ENCODE results near the gene MBD3.
"Not testable (repeated sequence)": the region's sequence is repeated elsewhere in the genome, so short reads cannot be mapped to it uniquely, and the experiment has no call there.

MBD3 gene

DNA sequence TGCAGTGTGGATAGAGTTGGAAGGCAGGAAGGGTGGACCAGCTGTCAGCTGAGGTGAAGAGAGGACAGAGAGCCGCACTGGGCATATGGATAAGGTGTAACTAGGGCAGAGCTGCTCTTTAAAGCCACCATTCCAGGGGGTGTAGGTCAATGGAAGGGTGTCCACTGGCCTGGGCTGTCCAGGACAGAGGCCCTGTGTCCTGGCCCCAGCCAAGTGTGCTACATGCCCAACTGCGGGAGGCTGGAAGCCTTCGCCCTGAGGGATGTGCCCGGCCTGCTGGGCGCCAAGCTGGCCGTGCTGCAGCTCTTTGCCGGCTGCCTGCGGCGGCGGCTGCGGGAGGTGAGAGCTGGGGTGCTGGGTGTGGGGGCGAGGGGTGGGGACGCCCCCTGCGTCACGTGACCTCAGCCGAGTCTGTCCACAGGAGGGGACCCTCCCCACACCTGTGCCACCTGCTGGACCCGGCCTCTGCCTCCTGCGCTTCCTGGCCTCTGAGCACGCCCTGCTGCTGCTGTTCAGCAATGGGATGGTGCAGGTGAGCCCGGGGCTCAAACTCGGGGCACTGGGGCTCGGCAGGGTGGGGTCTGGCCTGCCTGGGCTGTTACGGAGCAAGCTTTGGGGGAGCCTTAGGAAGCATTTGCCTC is 59.0 kb downstream of the MBD3 start:
- DNase-seq = no peak

DNA sequence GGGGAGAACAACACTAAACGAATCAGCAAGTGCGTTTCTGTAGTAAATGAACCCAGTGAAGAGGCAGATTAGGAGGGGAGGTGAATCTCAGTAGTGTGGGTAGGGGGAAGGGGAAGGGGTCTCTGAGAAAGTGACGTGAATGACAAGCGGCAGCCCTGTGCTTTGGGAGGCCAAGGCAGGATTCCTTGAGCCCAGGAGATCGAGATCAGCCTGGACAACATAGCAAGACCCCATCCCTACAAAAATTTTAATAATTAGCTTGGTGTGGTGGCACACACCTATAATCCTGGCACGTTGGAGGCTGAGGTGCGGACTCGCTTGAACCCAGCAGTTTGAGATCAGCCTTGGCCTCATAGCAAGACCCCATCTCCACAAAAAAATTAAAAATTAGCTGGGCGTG is 60.7 kb downstream of the MBD3 start:
- DNase-seq = no peak

DNA sequence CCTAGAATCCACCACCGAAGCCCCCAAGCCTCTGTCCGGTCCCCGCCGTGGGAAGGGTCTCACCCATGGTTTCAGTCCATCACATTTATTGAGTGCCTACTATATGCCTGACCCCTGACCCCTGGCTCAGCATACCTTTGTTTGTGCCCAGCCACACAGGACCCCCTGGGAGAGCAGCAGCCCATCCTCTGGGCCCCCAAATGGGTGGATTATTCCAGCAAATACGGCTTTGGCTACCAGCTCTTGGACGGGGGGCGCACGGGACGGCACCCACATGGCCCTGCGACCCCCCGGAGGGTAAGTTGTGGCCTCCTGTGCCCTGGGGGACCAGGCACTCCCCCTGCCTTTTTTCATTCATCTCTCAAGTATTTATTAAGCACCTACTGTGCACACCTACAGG is 61.1 kb downstream of the MBD3 start:
- DNase-seq = no peak

DNA sequence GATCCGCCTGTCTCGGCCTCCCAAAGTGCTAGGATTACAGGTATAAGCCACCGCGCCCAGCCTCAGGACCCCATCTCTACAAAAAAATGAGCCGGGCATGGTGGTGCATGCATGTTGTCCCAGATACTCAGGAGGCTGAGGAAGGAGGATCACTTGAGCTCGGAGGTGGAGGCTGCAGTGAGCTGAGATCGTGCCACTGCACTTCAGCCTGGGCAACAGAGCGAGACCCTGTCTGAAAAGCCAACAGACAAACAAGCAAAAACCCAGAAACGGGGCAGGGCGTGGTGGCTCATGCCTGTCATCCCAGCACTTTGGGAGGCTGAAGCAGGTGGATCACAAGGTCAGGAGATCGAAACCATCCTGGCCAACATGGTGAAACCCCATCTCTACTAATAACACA is 61.8 kb downstream of the MBD3 start:
- not testable (repeated sequence) for DNase-seq

DNA sequence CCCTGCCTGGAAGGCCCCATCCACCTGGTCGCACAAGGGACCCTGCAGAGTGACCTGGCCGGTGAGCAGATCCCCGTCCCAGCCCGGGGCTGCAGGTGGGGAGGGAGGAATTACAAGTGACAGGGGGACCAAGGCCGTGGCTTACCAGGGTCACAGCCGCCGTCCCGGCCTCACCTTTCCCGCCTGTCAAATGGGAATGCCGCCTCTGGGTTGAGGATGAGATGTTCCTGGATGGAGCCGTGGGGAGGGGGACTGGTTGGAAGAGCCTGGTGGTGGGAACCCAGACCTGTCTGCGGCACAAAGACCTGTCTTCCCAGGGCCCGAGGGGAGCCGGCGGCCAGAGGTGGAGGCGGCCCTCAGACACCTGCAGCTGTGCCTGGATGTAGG is 63.2 kb downstream of the MBD3 start:
- DNase-seq = no peak

DNA sequence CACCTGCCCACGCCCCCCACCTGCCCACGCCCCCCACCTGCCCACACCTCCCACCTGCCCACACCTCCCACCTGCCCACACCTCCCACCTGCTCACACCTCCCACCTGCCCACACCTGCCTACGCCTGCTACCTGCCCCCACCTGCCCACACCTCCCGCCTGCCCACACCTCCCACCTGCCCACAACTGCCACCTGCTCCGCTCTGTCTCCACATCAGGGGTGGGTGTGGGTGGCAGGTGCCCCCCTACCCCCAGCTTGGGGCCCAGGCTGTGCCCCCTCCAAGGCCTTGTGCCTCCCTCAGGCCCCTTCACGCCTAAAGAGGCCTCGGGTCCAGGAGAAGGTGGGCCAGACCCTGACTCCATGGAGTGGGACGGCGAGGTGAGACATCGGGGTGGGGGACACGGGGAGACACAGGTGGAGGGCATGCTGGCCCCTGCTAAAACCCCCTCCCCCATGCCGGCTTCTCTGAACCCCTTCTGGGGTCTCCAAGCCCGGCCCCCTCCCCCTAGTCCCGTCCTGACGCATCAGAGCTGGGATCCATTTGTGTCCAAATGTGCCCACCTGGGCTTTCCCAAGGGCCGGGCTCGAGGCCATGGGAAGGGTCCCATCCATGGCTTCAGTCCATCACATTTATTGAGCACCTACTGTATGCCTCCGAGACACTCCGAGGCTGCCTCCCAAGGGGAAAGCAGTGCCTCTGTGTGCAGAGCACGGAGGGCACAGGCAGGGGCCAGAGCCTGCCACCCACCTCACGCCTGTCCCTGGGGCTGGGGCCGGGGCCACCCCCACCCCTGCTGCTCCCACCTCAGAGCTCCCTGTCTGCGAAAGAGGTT is 63.9 kb downstream of the MBD3 start:
- DNase-seq = no peak

DNA sequence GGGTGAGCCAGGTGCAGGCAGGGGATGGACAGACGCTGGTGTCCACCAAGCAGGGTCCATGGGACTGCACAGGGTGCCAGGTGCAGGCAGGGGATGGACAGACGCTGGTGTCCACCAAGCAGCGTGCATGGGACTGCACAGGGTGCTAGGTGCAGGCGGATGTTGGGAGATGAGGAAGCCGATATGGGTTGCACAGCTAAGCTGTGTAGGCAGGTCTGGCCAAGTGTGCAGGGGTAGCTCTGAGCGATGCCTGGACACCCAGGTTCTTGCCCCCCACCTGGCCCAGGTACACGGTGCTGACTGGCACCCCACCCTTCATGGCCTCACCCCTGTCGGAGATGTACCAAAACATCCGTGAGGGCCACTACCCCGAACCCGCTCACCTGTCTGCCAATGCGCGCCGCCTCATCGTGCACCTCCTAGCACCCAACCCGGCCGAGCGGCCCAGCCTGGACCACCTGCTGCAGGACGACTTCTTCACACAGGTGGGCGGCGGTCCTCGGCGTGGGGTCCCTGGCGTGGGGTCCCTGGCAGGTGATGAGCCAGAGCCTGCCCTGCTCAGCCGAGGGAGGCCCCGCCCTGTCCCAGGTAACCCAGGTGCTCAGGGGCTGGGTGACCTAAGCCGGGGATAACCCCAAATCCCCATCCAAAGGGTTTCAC is 64.9 kb downstream of the MBD3 start:
- no peak for DNase-seq

DNA sequence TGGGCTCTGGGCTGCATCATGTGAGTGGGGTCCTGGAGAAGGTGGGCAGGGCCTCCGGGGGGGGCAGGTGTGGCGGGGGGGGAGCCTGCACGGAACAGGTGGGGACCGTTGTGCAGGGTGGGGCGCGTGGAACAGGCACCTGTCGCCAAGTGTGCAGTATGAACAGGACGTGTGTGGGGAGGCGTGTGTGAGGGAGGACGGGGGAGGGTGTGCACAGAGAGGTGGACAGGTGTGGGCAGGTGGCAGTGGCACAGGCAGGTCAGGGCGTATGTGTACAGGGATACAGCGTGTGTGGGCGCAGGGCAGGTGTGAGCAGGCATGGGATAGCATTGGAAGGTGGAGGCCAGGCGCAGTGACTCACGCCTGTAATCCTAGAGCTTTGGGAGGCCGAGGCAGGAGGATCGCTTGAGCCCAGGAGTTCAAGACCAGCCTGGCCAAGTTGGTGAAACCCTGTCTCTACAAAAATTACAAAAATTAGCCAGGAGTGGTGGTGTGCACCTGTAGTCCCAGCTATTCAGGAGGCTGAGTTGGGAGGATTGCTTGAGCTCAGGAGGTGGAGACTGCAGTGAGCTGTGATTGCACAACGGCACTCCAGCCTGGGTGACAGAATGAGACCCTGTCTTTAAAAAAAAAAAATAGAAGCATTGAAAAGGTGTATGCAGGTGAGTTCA is 65.6 kb downstream of the MBD3 start:
- DNase-seq = no peak

DNA sequence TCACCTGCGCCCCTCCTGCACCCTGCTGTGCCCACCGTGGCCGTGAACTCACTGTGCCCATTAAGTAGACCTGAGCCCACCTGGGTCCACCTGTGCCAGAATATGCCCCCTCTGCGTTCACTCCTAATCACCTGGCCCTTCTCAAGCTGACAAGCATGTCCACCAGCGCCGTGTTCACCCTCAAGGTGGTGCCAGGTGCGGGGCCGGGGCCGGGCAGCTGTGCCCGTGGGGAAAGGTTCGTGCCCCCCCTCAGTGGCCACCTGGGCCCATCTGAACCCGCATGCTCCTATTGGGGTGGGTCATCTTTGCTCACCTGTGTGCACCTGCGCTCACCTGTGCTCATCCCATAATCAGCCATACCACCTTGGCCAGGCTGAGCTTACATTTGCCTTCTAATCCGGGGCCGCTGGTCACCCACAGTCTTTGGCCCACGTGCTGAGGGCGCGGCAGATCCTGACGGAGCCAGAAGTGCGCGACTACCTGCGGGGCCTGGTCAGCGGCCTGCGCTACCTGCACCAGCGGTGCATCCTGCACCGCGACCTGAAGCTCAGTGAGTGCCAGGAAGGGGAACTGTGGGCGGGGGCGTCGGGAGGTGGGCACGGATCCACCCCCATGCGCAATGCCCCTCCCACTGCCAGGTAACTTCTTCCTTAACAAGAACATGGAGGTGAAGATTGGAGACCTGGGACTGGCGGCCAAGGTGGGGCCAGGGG is 66.4 kb downstream of the MBD3 start:
- DNase-seq = no peak

DNA sequence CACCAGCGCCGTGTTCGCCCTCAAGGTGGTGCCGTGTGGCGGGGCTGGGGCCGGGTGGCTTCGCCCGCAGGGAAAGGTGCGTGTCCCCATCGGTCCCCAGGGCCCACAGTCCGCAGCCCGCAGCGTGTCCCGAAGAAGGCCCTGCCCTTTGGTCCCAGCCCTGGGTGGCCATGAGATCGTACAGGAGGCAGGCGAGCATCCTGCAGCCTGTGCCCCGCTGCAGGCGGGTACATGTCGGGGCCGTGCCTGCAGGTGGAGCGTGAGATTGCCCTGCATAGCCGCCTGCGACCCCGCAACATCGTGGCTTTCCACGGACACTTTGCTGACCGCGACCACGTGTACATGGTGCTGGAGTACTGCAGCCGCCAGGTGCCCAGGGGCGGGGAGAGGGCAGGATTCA is 67.3 kb downstream of the MBD3 start:
- DNase-seq = no peak

DNA sequence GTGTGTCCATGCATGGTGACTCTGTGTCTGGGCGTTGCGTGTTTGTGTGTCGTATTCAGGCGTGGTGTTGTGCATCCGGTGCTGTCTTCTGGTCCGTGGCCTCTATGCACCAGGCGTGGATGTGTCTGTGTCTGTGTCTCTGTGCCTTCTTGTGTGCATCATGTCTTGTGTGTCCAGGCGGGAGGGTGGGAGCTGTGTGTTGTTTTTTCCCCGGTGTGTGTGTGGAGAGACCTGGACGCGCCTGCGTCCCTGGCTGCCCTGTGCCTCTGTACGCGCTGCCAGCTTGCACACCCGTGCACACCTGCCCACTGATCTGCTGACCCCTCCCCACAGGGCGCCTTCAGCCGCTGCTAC is 67.7 kb downstream of the MBD3 start:
- no peak for DNase-seq

DNA sequence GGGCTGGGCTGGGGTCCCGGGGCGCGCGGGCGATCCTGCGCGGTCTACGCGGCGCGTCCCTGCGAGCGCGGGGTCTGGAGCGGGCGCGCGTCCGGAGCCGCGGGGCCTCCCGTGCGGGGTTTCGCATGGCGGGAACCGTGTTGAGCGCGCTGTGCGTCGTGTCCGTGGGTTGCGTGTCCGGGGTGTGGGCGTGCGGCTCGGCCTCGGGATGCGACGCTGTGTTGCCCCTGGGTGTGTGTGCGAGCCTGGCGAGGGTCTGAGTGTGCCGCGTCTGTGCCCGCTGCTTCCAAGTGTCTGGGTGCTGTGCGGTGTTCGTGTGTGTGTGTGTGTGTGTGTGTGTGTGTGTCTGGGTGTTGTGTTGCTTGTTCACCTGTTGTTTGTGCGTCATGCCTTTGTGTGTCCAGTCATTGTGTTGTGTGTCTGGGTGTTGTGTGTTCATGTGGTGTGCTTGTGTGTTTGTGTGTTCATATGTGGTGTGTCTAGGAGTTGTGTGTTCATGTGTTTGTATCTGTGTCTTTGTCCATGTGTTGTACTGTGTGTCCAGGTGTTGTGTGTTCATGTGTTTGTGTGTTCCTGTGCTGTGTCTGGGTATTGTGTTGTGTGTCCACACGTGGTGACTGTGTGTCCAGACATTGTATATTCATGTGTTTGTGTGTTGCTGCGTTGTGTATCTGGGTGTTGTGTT is 68.2 kb downstream of the MBD3 start:
- DNase-seq = no peak
